Transverse colon (tissue), 3 donors: ENCODE results near the gene DCTPP1.

Experiments
- CTCF ChIP-seq, 5 experiments: fragments of 200-600 bp in 3 of 5; fragments of 450-650 bp in 2 of 5; sonication (generic) in 3 of 5; IDR thresholded peaks; 1 replicate in 2 of 5; 2 replicates in 3 of 5; pipeline ENCODE4 v1.5.1; 2016 to 2017; ENCODE audit warnings: antibody characterized with exemption in 5 of 5, inconsistent platforms in 3 of 5, mild to moderate bottlenecking in 2 of 5, moderate library complexity in 1 of 5
- POLR2A ChIP-seq: fragments of 450-650 bp; IDR thresholded peaks from one replicate; pipeline ENCODE4 v1.6.1; 2016; ENCODE audit warnings: antibody characterized with exemption, mild to moderate bottlenecking, moderate library complexity

GRCh38 chr16:30438835-30439234 is 9.0 kb upstream of the DCTPP1 start:
- TF ChIP-seq CTCF (IDR thresholded peaks at IDR 0.05) = no peak
- no peak for TF ChIP-seq POLR2A
